A673 (cell line): ENCODE measurements around the gene SLC7A9.

Source experiments
- EZH2 ChIP-seq: fragments of 200-600 bp; sonication (generic); IDR thresholded peaks from 2 replicates; pipeline ENCODE4 v1.6.1; 2017; ENCODE audit warnings: borderline replicate concordance, low read depth, mild to moderate bottlenecking, mixed read lengths, antibody characterized with exemption, low read length; ENCODE audit not compliant: poor library complexity, severe bottlenecking
- TF ChIP-seq, protein P1 (sequence below): fragments of 300-800, 200-600 bp; sonication (generic); conservative IDR thresholded peaks from 2 replicates; pipeline ENCODE4 v1.5.1; 2017; ENCODE audit warnings: low read depth, mild to moderate bottlenecking, antibody characterized with exemption, low read length, moderate library complexity, mixed read lengths

DNA sequence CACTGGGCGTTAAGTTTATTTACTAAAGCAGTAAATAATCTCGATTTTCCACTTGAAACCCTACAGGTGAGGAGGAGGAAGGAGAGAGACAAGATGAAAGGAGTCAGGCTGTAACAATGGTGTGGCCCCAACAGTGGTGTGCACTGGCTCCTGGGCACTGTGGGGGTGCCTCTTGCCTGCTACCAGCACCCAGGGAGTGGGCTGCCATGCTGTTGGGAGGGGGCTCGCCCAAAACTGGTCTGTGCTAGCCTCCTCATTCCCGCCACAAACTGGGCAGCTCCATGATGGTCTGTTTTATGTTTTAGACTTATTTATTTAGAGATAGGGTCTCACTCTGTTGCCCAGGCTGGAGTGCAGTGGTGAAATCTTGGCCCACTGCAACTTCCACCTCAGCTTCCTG is 49.8 kb upstream of the SLC7A9 start:
- TF ChIP-seq, protein P1, sequence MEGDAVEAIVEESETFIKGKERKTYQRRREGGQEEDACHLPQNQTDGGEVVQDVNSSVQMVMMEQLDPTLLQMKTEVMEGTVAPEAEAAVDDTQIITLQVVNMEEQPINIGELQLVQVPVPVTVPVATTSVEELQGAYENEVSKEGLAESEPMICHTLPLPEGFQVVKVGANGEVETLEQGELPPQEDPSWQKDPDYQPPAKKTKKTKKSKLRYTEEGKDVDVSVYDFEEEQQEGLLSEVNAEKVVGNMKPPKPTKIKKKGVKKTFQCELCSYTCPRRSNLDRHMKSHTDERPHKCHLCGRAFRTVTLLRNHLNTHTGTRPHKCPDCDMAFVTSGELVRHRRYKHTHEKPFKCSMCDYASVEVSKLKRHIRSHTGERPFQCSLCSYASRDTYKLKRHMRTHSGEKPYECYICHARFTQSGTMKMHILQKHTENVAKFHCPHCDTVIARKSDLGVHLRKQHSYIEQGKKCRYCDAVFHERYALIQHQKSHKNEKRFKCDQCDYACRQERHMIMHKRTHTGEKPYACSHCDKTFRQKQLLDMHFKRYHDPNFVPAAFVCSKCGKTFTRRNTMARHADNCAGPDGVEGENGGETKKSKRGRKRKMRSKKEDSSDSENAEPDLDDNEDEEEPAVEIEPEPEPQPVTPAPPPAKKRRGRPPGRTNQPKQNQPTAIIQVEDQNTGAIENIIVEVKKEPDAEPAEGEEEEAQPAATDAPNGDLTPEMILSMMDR: no peak
- TF ChIP-seq EZH2: no peak
